ENCODE data around the gene TTC28.
"Not testable (repeated sequence)": the region's sequence is repeated elsewhere in the genome, so short reads cannot be mapped to it uniquely, and the experiment has no call there.

The TTC28 gene

DNA sequence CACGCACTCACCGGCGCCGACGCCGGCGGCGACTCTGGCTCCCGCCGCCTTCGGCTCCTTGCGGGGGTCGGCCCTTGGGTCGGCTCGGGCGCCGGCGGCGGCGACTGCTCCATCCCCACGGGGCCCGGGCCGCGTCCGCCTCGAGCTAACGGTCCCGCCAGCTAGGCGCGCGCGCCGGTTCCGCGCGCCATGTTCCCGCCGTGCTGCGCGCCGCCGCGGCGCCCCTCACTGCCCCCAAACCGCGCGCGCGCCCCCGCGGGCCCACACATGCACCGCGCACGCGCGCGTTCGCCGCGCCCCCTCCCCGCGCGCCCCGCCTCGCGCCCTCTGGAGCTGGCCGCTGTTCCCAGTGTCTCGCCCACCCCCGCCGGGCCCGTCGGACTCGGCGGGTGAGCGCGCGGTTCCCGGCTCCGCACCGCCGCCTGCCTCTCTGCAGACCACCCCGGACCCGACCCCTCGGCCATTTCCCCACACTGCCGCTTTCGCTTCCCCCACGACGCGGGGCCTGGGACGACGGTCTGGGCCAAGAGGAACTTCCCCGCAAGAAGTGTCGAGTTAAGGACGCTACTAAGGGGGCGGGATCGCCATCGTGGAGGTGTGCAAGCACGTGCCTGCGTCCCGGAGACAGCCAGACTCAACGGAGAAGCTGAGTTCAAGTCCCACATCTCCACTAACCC lies at the start of gene TTC28:
TSS of gene TTC28 (minus strand) at position 230 of the 677 bp plus-strand sequence. CDS start at position 113, 117 bp downstream.
- DNase-seq, result peak; percentile 30

DNA sequence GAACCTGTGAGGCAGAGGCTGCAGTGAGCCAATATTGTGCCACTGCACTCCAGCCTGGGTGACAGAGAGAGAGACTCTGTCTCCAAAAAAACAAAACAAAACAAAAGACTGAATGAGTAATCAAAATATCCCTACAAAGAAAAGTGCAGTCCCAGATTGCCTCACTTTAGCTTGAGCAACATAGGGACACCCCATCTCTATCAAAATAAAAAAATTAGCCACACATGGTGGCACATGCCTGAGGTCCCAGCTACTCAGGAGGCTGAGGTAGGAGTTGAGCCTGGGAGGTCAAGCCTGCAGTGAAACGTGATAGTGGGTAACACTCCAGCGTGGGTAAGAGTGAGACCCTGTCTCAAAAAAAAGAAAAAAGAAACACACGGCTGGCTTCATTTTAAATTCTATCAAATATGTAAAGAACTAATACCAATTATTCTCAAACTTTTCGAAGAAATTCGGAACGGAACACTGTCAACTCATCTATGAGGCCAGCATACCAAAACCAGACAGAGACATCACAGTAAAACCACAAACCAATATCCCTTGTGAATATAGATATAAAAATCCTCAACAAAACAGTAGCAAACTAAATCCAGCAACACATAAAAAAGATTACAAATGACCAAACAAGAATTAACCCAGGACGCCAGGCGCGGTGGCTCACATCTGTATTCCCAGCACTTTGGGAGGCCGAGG lies 49.1 kb upstream of the TTC28 start:
- no peak for DNase-seq

DNA sequence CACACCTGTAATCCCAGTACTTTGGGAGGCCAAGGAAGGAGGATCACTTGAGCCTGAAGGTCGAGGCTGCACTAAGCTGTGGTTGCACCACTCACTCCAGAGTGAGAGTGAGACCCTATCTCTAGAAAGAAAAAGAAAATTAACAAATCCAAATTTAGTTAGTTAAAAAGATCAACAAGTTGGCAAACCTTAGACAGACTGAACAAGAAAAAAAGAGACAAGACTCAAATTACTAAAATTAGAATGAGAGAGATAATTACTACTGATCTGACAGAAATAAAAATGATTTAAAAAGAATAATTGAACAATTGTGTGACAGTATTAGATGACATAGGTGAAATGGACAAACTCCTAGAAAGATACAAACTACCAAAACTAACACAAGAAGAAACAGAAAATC lies 48.4 kb upstream of the TTC28 start:
- no peak for DNase-seq

DNA sequence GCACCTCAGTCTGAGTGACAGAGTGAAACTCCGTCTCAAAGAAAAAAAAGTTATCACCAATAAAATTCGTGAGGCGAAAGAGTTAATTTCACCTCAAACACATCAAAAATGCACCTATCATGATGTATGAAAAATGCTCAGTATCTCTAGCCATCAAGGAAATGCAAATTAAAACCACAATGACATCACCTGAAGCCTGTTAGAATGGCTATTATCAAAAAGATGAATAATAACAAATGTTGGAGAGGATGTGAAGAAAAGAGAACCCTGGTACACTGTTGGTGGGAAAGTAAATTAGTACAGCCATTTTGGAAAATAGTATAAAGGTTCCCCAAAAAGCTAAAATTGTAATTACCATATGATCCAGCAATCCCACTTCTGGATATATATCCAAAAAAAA lies 38.4 kb upstream of the TTC28 start:
- no peak for DNase-seq

DNA sequence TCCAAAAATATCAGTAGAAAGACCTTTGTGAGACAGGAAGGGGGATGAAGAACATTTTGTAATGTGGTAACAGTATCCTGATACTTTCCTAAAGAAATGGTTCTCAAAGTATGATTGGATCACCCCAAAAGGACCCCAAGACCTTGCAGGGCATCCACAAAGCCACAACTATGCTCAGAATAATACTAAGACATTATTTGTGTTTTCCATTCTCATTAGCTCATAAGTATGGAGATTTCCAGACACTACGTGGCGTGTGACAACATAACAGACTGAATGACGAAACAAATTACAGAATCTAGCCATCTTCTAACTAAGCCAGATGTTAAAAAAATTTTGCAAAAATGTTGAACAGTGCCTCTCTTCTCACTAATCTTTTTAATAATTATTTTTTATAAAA lies 37.0 kb upstream of the TTC28 start:
- no peak for DNase-seq

DNA sequence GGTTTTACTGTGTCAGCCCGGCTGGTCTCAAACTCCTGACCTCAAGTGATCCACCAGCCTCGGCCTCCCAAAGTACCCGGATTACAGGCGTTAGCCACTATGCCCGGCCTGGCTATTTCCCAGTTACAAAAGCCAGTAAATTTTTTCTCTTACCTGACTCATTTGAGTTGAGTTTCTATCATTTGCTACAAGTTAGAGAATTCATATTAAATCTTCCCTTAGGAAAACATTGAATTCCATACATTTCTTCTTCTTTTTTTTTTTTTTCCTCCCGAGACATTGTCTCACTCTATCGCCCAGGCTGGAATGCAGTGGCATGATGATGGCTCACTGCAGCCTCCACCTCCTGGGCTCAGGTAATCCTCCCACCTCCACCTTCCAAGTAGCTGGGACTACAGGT lies 36.0 kb upstream of the TTC28 start:
- no peak for DNase-seq

DNA sequence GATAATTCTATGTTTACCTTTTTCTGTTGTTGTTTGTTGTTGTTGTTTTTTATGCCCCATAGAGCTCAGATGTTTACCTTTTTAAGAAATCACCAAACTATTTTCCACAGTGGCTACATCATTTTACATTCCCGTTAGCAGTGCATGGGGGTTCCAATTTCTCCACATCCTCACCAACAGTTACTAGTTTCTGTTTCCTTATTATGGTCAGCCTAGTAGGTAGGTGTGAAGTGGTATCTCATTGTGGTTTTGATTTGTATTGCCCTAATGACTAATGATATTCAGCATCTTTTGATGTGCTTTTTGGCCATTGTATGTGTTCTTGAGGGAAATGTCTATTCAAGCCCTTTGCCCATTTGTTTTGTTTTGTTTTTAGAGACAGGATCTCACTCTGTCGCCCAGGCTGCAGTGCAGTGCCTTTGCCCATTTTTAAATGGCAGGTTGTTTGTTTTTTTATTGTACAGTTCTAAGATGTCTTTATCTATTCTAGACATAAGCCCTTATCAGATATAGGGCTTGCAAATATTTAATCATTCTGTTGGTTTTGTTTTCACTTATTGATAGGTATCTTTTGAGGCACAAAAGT lies 34.5 kb upstream of the TTC28 start:
- no peak for DNase-seq

DNA sequence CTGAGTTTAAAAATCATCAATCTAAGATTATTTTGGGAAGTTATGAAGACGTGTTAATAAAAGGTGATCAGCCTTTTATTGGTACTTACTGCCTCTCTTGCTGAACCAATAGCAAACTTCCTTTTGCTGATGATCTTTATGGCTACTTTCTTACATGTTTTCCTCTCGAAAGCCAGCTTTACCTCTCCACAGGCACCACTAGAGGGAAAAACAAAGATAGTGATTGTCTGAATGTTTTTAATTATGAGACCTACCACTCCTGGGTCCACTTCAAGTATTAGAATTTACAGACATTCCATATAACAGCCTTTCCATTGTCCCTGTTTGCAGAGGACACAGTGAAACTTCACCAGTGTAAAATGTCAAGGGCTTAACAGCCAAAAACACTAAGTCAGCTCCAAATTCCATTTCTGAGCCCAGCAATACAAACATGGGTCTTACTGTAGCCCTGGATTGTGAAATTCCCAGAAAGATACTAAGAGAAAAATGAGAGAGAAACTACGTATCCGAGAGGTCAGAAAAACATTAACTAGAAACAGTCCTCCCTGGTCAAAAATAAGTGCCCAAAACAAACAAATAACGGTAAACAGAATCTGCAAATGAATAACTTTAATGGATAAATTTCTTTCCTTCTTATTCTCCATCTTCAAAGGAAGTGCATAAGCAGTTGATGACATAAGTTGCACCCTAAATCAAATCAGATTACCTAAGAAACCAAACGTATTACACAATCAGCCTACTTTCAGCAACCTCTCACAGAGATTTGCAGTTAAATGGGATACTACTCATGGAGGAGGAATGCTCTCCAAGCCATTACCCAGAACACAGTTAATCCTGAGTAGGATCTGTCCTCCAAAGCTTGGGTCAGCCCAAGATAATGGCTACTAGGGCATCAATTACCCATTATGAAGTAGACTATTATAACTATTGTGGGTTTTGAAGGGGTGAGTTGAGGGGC lies 32.5 kb upstream of the TTC28 start:
- DNase-seq, result no peak

DNA sequence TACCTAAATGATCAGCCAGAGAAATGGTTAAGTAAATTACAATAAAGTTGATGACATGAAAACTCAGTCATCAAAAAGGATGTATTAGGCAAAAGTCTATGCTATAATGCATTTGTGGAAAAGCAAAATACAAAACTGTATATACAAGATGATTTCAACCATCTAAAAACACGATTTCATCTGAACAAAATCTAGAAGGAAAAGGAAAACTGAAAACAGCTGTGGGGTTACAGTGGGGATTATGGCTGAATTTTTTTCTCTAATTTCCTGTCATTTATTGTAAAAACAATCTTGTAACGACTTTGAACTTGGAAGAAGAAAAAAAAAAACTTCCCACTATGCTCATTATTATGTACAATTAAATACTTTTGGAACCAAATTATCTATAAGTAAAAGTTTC lies 31.7 kb upstream of the TTC28 start:
- no peak for DNase-seq

DNA sequence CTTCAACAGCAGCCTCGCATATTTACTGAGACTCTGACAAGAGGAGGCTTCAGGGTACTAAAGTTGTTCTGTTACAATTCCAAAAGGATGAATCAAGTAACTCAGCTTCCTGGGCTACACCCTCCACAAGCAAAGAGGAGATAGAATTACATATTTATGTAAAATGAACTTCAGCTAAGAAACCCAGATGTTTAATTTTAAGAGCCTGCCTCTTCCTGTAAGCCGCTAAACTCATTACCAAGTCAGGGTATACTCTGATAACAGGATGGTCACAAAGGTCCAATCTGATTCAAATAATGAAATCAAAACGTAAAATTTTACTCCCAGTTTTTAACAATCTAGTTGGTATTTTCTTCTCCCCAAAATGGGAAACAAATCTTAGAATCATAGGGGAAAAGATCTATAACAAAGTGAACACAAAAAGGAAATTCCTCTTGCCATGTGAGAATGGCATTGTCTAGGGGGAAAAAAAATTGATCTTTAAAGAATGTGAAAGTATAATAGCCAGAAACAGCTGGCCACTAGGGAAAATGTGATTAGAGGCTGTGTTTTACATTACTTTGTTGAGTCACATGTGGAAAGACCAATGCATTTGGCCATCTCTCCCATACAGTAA lies 31.0 kb upstream of the TTC28 start:
- no peak for DNase-seq

DNA sequence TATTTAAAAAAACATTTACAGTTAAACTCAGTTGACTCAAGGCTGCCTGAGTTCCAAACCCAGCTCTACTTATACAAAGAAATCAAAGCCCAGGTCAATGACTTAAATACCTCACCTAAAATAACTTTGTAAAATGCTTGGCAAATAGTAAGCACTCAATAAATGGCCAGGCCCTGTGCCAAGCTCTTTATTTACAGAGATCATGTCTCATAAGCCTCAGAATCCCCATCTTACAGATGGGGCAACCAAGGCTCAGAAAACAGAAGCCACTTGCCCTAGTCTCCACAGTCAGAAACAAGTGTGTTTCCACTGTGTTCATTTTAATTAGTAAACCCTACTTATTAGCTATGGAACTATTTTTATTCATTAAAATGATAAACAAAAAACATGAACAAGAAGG lies 30.5 kb upstream of the TTC28 start:
- no peak for DNase-seq

DNA sequence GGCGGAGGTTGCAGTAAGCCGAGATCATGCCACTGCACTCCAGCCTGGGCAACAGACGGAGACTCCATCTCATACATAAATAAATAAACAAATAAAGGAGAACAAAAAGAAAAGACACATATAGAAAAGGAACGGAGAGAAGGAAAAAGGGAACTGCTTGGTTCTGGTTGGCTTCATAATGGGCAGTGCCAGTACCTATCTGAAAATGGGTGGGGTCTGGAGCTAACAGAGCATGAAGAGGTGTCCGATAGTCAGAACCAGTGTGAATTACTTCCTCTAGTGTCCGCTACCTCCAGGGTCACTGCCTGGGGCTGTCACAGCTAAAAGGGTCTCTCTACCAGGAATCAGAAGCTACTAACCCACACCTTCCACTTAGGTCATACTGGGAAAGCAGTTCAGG lies 27.2 kb upstream of the TTC28 start:
- DNase-seq, result no peak

DNA sequence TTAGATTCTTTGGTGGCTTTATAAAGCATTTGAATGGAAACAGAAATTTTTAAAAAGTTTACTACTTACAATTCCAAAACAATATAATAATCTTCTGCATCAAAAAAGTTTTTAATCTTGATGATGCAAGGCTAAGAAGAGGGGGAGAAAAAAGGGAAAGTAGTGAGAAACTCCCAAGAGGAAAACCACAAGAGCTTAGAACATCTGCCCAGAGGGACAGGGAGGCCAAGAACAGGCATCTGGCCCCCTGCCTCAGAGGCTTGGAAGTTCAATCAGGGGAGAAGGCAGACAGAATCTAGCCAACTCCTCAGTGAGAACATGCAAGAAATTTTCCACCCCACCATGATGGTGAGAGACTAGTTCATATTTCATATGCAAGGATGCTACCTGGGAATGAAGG lies 23.8 kb upstream of the TTC28 start:
- DNase-seq, result no peak

DNA sequence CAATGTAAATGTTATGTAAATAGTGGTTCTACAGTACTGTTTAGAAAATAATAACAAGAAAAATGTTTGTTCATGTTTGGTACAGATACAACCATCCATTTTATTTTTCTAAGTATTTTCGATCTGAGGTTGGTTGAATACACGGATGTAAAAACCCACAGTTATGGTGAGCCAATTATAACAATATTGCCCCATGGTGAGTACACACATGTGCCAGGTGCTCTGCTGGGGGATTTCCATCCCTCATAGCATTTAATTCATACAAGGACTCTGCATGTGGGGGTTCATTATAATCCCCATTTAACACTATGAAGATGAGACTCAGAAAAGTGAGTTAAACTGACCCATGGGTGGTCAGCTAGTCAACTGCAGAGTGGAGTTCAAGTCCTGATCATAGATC lies 23.3 kb upstream of the TTC28 start:
- no peak for DNase-seq

DNA sequence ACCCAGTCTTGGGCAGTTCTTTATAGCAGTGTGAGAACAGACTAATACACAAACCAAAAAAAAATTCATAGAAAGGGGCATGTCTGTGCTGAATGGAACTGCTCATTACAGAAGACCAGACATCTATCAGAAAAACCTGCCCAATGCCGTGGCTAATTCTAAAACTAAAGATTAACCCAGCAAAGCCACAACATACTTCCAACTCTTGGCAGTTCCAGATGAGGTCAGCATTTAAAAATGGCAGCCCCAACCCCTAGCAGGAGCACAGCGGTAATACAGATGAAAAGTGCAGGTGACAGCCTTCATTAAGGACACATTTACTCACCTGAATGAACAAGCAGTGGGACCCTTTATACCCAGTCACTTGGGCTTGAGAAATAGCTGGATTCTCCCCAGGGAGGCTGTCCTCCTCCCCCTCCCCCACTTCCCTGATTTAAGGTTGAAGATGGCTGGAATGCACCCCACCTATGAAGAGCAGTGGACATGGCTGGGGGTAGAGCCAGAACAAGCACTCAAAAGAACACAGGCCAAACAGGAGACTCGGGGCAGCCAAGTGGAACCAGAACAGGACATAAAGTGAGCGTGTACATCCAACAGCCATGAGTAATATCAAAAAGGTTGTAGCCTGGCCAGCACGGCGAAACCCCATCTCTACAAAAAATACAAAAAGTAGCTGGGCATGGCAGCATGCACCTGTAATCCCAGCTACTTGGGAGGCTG lies 13.6 kb upstream of the TTC28 start:
- not testable (repeated sequence) for DNase-seq

DNA sequence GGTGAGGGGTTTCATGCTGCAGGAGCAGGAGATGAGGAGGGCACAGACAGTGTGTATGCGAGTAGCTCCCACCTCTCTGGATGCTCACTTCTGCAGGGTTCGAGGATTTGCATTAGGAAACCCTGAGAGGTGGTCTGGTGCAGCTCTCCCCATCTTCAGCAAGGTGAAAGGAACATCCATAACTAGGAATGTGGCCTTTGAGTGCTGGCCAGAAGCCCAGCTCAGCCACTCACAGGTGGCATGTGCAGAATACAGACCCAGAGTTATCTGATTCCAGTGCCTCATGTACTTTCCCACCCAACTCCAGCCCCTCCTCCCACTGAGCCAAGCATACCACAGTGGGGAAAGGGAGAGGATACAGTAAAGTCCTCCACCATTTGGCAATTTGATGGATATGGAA lies 10.2 kb upstream of the TTC28 start:
- DNase-seq, result not testable (repeated sequence)

DNA sequence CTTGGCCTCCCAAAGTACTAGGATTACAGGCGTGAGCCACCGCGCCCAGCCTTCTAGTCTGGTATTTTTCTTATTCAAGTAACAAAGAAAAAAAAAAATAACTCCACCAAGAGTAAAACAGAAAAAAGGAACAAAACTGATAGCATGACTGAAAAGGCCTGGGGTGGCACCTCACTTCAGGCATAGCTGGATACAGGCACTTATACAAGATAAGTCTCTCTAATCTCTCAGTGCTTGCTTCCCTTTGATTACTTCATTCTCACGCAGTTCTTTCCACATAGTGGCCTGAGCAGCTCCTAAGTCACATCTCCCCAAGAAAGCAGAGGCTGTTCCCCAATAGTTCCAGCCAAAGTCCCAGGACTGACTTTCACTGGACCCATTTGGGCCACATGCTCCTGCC lies 3.3 kb upstream of the TTC28 start:
- not testable (repeated sequence) for DNase-seq

DNA sequence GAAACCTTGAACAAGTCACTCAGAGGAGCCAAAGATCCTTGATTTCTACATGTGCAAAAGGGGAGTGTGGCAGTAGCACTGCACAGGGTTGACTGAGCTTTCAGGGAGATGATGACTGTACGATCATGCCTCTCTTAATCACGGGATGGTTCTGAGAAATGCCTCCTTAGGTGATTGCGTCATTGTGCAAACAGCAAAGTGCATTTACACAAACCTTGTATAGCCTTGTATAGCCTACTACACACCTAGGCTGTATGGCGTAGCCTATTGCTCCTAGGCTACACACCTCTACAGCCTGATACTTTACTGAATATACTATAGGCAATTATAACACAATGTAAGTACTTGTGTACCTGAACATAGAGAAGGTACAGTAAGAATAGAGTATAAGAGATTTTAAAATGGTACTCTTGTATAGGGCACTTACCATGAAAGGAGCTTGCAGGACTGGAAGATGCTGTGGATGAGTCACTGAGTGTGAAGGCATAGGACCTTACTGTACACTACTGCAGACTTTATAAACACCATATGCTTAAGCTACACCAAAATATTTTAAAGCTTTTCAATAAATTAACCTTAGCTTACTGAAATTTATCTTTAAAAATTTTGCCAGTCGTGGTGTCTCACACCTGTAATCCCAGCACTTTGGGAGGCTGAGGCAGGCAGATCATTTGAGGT lies 1.3 kb upstream of the TTC28 start:
- DNase-seq, result not testable (repeated sequence)

DNA sequence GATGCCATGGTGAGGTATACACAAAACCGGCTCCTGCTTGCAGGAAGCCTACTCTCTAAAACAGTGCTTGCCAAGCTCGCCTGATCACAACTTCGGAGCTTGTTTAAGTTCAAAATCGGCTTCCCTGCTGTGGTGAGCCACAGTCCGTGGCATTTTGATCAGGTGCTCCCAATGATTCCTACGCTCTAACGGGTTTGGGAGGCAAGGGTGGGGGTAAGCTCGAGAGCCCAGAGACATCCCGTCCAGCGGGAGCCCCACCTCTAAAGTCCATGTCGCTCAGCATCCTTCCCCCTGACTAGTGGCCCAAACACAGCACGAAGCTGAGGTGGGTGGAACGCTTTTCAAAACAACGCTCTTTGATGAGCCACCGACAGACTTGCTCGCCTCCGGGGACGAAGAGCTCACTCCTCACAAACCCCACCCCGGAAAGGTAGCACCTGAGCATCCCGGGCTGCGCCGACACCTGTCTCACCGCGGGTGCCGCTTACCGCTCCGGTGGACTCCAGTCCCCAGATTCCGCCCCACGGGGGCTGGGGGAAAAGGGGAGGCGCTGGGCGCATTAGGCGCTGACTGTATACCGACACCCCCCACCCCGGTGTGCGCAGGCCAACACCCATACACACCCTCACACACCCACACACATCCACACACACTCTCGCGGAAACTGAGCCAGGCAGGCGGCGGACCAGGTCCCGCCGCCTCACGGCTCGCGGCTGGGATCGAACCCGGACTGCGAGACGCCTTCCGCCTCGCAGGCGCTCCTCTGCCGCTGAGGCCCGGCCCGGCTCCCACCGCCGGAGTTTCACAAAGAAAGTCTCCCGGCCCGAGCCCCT lies 646 bp downstream of the TTC28 start:
- peak; percentile 30 for DNase-seq

DNA sequence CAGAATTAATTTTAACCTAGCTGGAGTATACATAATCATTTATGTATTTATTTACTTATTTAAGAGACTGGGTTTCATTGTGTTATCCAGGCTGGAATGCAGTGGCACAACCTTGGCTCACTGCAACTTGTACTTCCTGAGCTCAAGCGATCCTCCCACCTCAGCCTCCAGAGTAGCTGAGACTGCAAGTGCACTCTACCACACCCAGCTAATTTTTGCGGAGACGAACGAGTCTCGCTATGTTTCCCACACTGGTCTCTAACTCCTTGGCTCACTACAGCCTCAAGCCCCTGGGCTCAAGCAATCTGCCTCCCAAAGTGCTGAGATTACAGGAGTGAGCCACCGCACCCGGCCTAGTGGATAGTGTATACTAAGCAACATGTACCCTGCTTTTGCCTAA lies 1.5 kb downstream of the TTC28 start:
- not testable (repeated sequence) for DNase-seq
